ENCODE results near the gene C6orf141.

GRCh38 chr6:49548613-49549304 is 1.7 kb upstream of the C6orf141 start:
- TF ChIP-seq EZH2 (IDR thresholded peaks at IDR 0.05; ENCODE audit: low read length, unreplicated experiment): no peak
- no peak for TF ChIP-seq EZH2phosphoT487 (IDR thresholded peaks at IDR 0.05; ENCODE audit: borderline replicate concordance, low read length)

All from PC-3 (cell line).